ENCODE data around the gene RNF187. TPM values are rescaled to one million over a fixed set of nuclear protein-coding genes. Genes with fewer than 3 reads are reported as not detected.

RNF187 gene
- total RNA-seq, 1 donor from 2014 or later, result 128 TPM

DNA sequence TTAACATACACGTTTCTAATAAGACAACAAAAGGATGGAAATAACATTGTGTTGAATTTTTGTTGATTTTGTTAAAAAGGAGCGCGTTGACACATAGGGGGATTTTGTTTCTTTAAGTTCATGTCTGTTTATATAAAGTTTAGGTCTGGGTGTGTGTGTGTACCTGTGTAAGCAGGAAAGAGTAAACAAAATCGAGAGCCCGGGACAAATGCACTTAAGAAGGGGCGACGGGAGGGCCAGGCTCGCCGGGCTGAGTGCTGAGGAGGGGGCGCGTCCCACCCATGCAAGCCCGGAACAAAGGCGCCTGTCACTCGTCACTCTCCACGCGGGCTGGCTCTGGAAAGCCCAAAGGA lies 41.7 kb upstream of the RNF187 start:
- no peak for DNase-seq (ENCODE audit: low read depth)
- Histone ChIP-seq H3K27me3 (ENCODE audit: control insufficient read depth, insufficient read depth, low read length) (peaks cover 4% of the 10 kb centered on the region), H3K4me3 (ENCODE audit: low read depth, low read length) (peak overlapping the region; percentile 41), H3K36me3 (ENCODE audit: control insufficient read depth, insufficient read depth, low read length) (no peaks in the 10 kb centered on the region)
- TF ChIP-seq, protein P1, sequence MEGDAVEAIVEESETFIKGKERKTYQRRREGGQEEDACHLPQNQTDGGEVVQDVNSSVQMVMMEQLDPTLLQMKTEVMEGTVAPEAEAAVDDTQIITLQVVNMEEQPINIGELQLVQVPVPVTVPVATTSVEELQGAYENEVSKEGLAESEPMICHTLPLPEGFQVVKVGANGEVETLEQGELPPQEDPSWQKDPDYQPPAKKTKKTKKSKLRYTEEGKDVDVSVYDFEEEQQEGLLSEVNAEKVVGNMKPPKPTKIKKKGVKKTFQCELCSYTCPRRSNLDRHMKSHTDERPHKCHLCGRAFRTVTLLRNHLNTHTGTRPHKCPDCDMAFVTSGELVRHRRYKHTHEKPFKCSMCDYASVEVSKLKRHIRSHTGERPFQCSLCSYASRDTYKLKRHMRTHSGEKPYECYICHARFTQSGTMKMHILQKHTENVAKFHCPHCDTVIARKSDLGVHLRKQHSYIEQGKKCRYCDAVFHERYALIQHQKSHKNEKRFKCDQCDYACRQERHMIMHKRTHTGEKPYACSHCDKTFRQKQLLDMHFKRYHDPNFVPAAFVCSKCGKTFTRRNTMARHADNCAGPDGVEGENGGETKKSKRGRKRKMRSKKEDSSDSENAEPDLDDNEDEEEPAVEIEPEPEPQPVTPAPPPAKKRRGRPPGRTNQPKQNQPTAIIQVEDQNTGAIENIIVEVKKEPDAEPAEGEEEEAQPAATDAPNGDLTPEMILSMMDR (IDR thresholded peaks at IDR 0.05; ENCODE audit: insufficient read depth, low read length, poor library complexity, severe bottlenecking), result no peak

DNA sequence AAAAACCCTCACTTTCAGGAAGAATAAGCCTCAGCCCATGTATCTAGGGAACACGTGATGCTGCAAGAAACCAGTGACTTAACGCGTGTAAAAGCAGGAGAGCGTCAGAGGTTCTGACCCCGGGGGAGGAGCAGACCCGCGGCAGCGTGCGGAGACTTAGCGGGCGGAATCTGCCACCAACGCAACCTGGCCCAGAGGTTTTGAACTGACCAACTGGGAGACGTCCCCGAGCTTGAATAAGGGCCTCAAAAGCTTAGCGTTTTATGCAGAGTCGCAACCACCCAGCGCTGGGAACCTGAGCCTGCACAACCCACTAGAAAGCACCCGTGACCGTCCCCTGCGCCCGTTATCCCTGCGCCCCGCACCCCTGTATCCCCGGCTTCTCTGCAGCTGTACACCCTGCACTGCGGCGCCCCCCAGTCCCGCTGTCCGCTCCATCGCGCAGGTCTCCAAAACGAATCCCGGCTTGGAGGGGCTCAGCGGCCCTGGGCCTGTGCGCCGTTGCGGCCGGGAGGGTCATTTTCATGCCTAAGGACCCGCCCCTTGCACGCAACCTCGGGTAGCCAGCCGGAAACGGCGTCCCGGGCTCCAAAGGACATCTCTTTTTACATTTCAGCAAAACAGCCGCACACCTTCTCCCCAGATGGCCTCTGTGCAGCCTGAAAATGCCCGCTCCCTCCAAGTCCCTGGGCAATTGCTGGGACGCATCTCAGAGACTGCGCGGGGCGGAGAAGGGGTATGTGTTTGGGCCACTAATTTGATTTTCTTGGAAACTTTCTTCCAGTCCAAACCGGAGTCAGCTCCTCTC lies 41.1 kb upstream of the RNF187 start:
- Histone ChIP-seq H3K36me3 (ENCODE audit: control insufficient read depth, insufficient read depth, low read length) (no peaks in the 10 kb centered on the region), H3K4me3 (ENCODE audit: low read depth, low read length) (peak overlapping the region; percentile 41), H3K27me3 (ENCODE audit: control insufficient read depth, insufficient read depth, low read length) (peaks cover 4% of the 10 kb centered on the region)
- DNase-seq (ENCODE audit: low read depth), result no peak
- TF ChIP-seq, protein P1 (IDR thresholded peaks at IDR 0.05; ENCODE audit: insufficient read depth, low read length, poor library complexity, severe bottlenecking), result no peak

DNA sequence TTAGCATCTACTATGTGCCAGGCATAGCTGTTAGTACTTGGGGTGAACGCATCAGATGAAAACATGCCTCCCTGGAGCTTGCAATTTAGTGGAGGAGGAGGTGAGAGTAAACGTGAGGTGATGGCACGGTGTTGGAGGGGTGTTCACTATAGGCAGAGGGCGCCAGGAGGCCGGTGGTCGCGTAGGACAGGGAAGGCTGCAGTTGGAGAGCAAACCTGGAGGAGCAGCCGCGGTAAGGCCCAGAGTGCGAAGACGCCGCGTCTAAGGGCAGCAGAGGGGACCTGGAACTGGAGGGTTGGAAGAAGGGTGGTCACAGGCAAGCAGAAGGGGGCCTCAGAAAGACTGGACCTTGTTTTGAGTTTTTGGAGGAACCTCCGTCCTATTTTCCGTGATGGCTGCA lies 40.3 kb upstream of the RNF187 start:
- Histone ChIP-seq H3K27me3 (ENCODE audit: control insufficient read depth, insufficient read depth, low read length) (no peaks in the 10 kb centered on the region), H3K36me3 (ENCODE audit: control insufficient read depth, insufficient read depth, low read length) (no peaks in the 10 kb centered on the region), H3K4me3 (ENCODE audit: low read depth, low read length) (no peak overlapping the region)
- no peak for DNase-seq (ENCODE audit: low read depth)
- TF ChIP-seq, protein P1 (IDR thresholded peaks at IDR 0.05; ENCODE audit: insufficient read depth, low read length, poor library complexity, severe bottlenecking), result no peak

DNA sequence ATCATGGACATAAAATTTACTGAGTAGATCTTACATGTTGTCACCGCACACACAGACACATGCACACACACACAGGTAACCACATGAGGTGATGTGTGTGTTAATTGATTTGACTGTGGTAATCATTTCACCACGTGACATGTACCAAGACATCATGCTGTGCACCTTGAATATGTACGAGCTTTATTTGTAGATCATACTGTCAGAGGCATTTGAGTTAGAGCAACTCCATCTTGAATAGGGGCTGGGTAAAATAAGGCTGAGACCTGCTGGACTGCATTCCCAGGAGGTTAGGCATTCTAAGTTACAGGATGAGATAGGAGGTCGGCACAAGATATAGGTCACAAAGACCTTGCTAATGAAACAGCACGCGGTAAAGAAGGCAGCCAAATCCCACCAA lies 38.8 kb upstream of the RNF187 start:
- TF ChIP-seq, protein P1 (IDR thresholded peaks at IDR 0.05; ENCODE audit: insufficient read depth, low read length, poor library complexity, severe bottlenecking), result no peak
- no peak for DNase-seq (ENCODE audit: low read depth)
- Histone ChIP-seq H3K4me3 (ENCODE audit: low read depth, low read length) (no peak overlapping the region), H3K27me3 (ENCODE audit: control insufficient read depth, insufficient read depth, low read length) (no peaks in the 10 kb centered on the region), H3K36me3 (ENCODE audit: control insufficient read depth, insufficient read depth, low read length) (no peaks in the 10 kb centered on the region)

DNA sequence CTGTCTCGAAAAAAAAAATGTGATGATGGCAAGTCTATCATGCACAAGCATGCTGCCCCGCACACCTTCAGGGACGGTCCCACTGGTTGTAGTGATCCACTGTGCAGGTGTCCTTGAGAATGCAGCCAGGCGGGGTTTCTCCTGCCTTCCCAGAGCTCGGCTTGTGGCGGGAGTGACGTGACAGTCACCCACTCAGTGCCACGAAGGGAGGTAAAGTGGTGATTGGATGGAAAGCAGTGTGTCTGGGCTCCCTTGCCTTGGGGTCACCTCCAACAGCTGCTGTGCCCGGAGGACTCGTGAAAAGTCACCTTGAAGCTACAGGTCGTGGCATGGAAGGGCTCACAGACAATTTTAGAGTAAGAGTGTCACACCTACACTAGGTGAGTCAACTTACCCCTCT lies 37.0 kb upstream of the RNF187 start:
- Histone ChIP-seq H3K36me3 (ENCODE audit: control insufficient read depth, insufficient read depth, low read length) (no peaks in the 10 kb centered on the region), H3K27me3 (ENCODE audit: control insufficient read depth, insufficient read depth, low read length) (no peaks in the 10 kb centered on the region), H3K4me3 (ENCODE audit: low read depth, low read length) (no peak overlapping the region)
- no peak for DNase-seq (ENCODE audit: low read depth)
- TF ChIP-seq, protein P1 (IDR thresholded peaks at IDR 0.05; ENCODE audit: insufficient read depth, low read length, poor library complexity, severe bottlenecking), result no peak
